Panc1 (cell line): Measurements from ENCODE around the gene COL6A2.

Experiments used
- POLR2AphosphoS5 ChIP-seq: IDR thresholded peaks from 2 replicates; pipeline ENCODE4 v1.6.1; 2012; ENCODE audit warnings: mild to moderate bottlenecking, low read depth, low read length, moderate library complexity
- TF ChIP-seq, protein P1 (sequence below): fragments of 450-650 bp; IDR thresholded peaks from 2 replicates; pipeline ENCODE4 v1.5.1; 2017; ENCODE audit warnings: mild to moderate bottlenecking

DNA sequence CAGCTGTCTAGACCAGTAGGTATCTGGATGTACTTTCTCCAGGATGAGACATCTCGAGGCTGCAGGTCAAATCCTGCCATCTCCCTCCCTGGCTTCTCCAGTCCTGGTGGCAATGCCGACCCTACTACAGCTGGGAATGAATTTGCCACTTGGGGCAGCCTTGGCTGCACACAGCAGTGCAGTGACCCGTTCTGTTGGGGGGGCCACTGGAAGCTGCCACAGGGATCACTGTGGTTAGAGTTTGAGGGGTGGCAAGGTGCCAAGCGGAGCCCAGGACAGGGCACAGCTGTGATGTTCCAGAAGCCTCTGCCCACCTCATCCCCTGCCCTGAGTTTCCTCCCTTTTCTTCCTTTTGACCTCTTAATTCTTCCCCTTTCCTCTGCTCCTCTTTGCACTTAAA lies 17.1 kb downstream of the COL6A2 start:
- TF ChIP-seq, protein P1, sequence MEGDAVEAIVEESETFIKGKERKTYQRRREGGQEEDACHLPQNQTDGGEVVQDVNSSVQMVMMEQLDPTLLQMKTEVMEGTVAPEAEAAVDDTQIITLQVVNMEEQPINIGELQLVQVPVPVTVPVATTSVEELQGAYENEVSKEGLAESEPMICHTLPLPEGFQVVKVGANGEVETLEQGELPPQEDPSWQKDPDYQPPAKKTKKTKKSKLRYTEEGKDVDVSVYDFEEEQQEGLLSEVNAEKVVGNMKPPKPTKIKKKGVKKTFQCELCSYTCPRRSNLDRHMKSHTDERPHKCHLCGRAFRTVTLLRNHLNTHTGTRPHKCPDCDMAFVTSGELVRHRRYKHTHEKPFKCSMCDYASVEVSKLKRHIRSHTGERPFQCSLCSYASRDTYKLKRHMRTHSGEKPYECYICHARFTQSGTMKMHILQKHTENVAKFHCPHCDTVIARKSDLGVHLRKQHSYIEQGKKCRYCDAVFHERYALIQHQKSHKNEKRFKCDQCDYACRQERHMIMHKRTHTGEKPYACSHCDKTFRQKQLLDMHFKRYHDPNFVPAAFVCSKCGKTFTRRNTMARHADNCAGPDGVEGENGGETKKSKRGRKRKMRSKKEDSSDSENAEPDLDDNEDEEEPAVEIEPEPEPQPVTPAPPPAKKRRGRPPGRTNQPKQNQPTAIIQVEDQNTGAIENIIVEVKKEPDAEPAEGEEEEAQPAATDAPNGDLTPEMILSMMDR = no peak
- no peak for TF ChIP-seq POLR2AphosphoS5
